SH-SY5Y (cell line): ENCODE data around the gene SAXO1.

Experiments used
- GATA2 ChIP-seq: IDR thresholded peaks from 2 replicates; pipeline ENCODE4 v1.6.1; 2011; ENCODE audit warnings: mild to moderate bottlenecking, low read depth, low read length
- GATA3 ChIP-seq: IDR thresholded peaks from 2 replicates; pipeline ENCODE4 v1.6.1; 2011; ENCODE audit warnings: low read depth, mild to moderate bottlenecking, low read length, moderate library complexity

SAXO1 gene

DNA sequence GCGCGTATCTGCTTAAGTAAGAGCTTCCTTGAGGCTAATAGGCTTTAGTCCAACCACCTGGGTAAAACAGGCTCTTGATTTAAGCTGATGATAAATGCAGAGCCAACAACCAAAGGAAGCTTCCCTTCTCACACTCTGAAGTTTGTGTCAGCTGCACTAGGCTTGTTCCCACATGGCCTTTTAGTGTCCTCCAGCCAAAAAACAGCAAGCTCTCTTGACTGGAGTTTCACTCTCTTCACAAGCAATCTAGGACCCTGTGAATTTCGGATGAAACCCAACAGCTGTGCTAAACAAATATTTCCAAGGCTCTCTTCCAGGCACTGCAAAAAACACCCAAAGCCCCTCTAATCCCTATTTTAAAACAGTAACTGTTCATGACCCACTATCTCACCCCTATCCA lies 63.9 kb downstream of the SAXO1 start:
- no peak for TF ChIP-seq GATA2
- TF ChIP-seq GATA3: no peak

DNA sequence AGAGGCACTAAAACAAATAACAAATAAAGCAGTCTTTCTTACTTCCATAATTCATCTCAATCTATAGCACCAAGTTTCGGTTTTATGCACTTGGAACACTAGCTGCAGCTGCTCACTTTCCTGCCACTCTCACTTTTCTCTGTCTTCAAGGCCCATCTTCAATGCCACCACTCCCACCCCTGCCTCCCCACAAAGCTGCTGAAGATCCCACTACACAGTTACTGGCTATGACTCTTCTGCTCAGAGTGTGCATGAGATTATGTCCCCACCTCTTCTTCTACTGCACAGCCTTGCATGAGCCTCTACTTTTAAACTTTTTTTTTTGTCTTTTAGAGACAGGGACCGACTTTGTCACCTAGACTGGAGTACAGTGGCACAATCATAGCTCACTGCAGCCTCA lies 77.4 kb downstream of the SAXO1 start:
- TF ChIP-seq GATA2 (no peak), GATA3 (no peak)

DNA sequence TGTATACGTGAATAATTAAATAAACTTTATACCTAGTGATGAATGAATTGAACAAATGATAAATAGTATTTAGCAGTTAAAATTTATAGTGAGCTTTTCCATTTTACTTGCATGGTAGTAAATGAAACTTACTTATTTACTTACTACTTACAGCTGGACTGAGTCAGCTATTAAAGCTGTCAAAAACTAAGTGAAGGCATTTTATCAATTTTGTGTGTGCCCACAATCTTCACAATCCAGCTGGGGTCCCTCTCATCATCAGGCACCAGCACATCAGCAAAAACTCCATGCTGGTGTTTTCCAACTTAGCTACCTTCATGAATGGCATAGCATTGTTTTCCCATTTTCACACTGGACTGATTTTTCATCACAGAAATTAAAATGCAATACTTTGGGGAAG lies 81.1 kb downstream of the SAXO1 start:
- TF ChIP-seq GATA3: no peak
- no peak for TF ChIP-seq GATA2

DNA sequence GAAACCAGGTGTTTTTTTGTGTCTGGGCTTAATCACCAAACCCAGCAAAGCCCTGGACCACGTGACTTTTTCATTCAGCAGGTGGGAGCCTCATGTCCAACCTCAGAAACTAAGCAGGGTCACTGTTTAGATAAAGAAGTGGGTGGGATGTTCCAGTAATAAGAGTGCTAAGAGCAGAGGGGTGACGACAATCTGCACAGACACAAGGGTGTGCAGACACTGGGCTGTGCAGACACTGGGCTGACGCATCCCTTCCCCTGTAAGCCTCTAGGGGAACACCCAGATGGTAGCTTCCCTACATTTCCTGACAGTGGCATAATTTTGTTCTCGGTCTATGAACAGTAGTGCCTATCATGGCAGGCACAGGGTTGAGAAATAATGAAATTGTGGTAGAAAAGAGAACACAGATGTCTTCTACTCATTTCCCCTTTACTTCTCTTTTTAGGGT lies 85.1 kb downstream of the SAXO1 start:
- no peak for TF ChIP-seq GATA3
- TF ChIP-seq GATA2: no peak

DNA sequence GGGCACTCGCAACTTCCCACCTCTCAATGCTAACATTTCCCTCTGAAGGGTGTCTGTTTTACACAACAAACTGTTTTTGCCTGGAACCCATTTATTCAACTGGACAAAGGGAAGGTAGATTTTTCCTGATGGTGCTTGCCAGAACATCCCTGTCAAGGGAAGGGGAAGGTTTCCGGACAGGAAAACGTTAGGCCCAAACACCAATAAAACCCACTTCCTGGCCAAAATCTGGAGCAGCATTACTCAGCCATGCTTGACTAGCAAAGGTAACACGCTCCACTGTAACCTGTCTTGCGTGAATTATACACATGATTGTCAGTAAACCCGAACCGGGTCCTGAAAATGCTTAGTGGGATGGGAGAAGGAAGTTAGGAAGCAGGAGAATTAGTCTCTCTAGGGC lies 90.2 kb downstream of the SAXO1 start:
- TF ChIP-seq GATA3: no peak
- no peak for TF ChIP-seq GATA2

DNA sequence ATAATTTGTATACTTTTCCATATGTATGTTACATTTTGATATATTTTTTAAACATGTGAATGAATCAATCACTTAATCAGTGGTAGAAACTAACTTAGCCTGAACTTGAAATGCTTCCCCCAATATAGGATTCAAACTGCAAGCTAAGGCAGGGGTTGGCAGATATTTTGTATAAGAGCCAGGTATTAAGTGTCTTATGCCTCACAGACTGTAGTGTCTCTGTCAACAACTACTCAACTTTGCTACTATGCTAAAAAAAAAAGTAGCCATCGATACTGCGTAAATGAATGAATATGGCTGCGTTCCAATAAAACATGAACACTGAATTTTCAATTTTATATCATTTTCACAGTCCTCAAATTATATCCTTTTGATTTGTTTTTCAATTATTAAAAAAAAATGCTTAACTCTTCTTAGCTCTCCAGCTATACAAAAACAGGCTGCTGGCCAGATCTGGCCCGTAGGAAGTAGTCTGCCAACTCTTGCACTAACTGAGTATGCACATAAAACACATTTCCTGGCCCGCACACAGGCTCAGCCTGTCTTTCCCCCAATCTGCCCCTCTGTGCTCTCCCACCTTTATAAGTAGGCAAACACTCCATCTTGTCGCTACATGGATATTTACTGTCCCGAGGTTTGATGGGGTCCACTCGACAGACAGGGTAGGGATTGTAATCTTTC lies 91.8 kb downstream of the SAXO1 start:
- TF ChIP-seq GATA3: no peak
- no peak for TF ChIP-seq GATA2

DNA sequence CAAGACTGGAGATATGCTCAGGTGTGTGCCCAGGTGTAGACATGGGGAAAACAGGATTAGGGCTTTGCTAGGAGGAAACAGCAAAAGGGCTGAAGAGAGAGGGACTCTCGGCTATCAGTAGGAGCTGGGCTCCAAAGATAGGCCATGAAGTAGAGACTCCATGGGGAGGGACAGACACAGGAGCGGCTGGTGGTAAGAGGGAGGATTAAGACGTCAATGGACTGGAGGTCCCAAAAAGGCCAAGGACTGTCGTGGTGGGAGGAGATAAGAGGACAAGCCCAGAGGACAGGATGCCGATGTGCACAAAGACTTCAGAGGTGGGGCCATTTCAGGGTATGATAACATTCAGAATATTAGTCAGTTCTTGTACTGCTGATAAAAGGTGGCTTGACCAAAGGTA lies 93.1 kb downstream of the SAXO1 start:
- TF ChIP-seq GATA3: no peak
- no peak for TF ChIP-seq GATA2

DNA sequence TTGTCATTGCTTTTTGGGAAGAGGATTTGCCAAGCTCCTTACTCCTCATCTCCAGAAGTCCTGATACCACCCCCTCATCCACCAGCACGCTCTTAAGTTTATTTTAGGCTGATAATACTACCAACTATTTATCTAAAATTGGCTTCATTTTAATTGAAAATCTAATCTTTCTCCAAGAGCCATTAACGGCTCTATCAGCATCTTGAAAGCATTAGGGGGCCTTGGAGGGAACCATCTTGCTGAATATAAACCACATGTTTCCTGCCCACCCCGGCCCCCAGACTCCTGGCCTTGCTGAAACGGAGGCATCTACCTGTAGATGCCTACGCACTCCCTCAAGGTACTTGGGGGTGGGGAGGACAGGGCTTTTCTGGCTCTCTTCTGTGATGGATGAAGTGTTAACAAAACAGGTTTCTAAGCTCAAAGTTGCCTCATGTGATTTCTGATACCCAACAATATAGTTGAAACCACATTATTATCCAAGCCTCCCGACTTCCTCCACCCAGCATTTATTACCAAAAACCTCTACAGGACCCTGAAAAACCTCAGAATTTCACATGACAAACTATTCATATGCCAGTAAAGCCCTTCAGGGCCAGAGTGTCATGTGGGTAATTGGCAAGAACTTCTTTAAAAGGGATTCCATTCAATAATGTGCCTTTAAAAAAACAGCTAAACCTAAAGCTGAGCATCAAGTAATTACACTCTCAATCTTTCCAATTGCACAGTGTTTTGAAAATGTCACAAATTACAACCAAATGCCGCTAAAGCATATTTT lies 96.7 kb downstream of the SAXO1 start:
- TF ChIP-seq GATA3 (no peak), GATA2 (0 out of 2 replicates have a peak, but pooled peaks have one; percentile 22)

DNA sequence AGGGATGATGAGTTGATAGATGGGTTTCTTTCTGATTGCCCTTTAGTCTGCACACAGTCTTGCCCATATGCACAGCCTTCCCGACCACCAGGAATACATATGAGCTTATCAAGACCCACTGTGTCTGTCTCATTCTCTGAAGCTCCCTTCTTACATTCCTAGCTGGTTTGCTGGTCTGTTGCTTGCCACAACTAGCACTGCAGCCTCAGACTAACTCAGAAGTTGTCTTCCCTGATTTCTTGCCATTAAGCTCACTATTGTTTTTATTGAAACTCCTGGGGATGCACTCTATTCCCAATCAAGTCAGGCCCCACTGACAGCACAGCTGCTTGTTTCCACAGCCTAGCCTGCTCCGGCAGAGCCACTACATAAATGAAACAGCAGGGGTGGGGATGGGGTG lies 97.5 kb downstream of the SAXO1 start:
- TF ChIP-seq GATA2 (no peak), GATA3 (no peak)

DNA sequence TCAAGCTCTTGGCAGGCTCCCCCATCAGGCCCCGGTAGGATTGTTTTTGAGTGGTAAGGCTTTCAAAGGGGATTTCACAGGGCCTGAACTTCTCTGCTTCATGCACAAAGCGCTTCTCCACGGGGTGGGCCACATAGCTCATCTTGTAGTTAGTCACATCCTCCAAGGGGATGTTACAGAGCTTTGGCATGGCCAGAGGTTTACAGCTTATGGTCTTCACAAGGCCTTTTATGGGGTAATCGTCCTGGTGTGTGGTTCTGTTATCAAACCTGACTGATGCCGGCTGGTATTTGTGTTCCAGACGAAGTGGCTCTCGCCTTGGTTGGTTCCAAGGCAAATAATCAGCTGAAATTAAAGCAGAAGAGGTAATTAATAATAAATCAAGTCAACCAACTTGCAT lies 104.3 kb downstream of the SAXO1 start:
- no peak for TF ChIP-seq GATA3
- TF ChIP-seq GATA2: no peak

DNA sequence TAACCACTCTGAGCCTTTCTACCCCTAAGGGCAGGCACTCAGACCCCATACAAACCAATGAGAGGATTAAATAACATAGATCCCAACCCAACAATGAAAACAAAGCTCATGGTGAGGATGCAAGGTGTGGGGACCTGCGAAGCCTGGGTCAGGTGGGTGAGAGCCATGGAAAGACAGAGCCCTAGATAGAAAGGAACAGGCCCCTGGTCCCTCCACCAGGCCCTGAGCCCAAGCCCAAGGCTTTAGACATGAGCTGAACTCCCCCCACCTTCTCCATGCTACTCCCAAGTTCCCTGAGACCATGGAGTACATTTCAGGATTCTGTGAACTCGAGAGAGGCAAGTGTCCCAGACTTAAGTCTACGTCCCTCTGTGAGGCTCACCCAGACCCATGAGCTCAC lies 106.5 kb downstream of the SAXO1 start:
- no peak for TF ChIP-seq GATA2
- no peak for TF ChIP-seq GATA3

DNA sequence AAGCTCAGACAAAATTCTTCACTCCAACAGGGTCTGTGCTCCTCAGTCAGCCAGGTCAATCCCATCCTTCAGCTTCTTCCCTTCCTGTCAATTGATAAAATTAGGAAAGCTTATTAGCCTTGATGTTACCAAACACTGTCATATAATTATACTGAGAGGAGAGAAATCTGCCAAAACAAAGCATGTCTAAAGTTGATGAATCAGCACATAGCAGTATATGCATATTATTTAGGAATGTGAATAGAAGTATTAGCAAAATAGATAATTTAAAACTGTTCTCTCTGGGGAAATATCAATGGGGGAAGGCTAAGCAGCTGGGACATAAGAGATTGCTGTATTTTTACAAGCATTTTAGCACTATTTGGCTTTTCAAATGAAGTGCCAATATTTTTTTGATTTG lies 107.1 kb downstream of the SAXO1 start:
- TF ChIP-seq GATA3: no peak
- no peak for TF ChIP-seq GATA2

DNA sequence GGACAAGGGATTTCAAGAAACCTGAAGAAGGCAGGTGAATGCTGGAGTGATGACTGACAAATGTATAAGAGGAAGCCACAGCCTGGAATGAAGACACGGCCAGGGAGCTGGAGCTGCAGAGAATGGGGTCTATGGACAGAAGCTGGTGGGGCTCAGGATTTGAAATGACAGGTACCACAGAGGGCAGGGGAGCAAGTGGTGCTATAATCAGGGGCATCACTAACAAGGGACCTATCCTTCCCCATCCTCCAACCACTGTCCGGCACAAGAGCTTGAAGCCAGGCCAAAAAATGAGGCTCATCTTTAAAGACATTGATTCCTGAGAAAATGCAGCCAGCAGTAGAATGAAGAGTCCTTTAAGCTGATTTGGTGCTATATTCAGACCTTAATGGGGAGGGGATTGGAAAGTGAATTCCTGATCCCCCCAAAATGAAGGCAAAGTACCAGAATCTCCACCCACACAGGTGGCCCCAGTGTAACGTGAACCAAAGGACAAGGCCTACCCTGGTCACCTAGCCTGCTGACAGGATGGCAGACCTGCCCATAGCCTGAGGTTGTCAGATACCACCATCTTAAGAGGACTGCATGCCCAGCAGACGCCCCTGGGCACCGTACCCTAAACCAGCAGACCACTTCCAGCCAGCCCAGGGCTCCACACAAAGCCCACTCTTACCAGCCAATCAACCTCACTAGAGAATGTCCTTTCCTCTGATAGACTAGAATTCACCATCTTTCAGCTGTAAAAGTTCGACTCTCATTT lies 109.2 kb downstream of the SAXO1 start:
- TF ChIP-seq GATA3 (no peak), GATA2 (no peak)

DNA sequence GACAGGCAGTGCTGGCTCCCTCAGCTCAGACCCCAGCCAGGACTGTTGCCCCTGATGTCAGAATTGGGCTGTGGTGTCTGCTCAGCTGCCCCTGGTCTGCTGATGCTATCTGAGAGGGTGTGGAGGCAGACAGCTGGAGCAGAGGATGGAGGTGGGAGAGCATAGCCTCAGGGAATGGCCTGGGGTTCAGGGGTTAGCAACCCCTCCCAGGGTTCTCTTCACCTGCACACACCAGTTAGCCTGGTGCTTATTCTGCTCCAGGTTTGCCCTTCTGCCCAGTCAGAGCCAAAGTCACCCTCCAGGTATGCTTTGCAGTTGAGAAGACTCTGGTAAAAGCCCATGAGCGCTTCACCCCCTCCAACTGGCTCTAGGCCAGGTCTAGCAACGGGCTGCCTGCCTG lies 109.8 kb downstream of the SAXO1 start:
- TF ChIP-seq GATA2 (peak; percentile 41), GATA3 (no peak)
